Keratinocyte (primary cell): ENCODE results near the gene TNFRSF6B. TPM values are rescaled to one million over a fixed set of nuclear protein-coding genes. Genes with fewer than 3 reads are reported as not detected.
A peak's percentile ranks its signal among the peaks of the same experiment; 100 is the strongest.

Experiments
- DNase-seq: peaks from one replicate; pipeline ENCODE4 v3.0.0-alpha.2; 2011; ENCODE audit warnings: low read depth, missing footprints, low spot score
- FAIRE-seq: peaks from 2 replicates; lab custom pipeline; 2011; peaks lifted over from hg19 to GRCh38; lab: Jason Lieb, UNC
- H2AFZ ChIP-seq: 2 replicates; pipeline ENCODE4 v1.6.0; 2012; ENCODE audit warnings: low read length, control low read depth, inconsistent platforms; ENCODE audit not compliant: control insufficient read depth
- H3K27ac ChIP-seq: 2 replicates; pipeline ENCODE4 v1.5.1; 2011; ENCODE audit warnings: low read length; ENCODE audit not compliant: control insufficient read depth, insufficient read depth
- H3K27me3 ChIP-seq: 3 replicates; pipeline ENCODE4 v1.6.0; 2011; ENCODE audit warnings: low read length; ENCODE audit not compliant: control insufficient read depth, insufficient read depth; ENCODE audit errors: extremely low read depth
- H3K36me3 ChIP-seq, 2 experiments: 2 replicates in 1 of 2; 3 replicates in 1 of 2; pipeline ENCODE4 v1.5.1; 2011; ENCODE audit warnings: low read length in 2 of 2, mild to moderate bottlenecking in 1 of 2; ENCODE audit not compliant: control insufficient read depth in 2 of 2, insufficient read depth in 2 of 2; ENCODE audit errors: extremely low read depth in 1 of 2
- H3K4me1 ChIP-seq: 3 replicates; pipeline ENCODE4 v1.5.1; 2011; ENCODE audit warnings: low read length; ENCODE audit not compliant: control insufficient read depth, insufficient read depth; ENCODE audit errors: extremely low read depth
- H3K4me2 ChIP-seq: 3 replicates; pipeline ENCODE4 v1.6.0; 2011; ENCODE audit warnings: low read depth, low read length; ENCODE audit not compliant: control insufficient read depth, insufficient read depth; ENCODE audit errors: extremely low read depth
- H3K4me3 ChIP-seq, 3 experiments: fragments of 200-600 bp in 1 of 3; sonication (generic) in 1 of 3; 2 replicates in 2 of 3; 3 replicates in 1 of 3; pipeline ENCODE4 v1.5.1; 2011 to 2016; ENCODE audit warnings: low read length in 3 of 3, mild to moderate bottlenecking in 3 of 3, control low read depth in 2 of 3, inconsistent platforms in 1 of 3, low read depth in 1 of 3, mixed read lengths in 1 of 3, mixed run types in 1 of 3, moderate library complexity in 1 of 3; ENCODE audit not compliant: control insufficient read depth in 2 of 3, insufficient read depth in 2 of 3; ENCODE audit errors: extremely low read depth in 1 of 3
- H3K79me2 ChIP-seq: 2 replicates; pipeline ENCODE4 v1.6.0; 2012; ENCODE audit warnings: low read length; ENCODE audit not compliant: control insufficient read depth, insufficient read depth
- H3K9ac ChIP-seq: 3 replicates; pipeline ENCODE4 v1.6.0; 2011; ENCODE audit warnings: low read length; ENCODE audit not compliant: control insufficient read depth, insufficient read depth; ENCODE audit errors: extremely low read depth
- H3K9me1 ChIP-seq: 3 replicates; pipeline ENCODE4 v1.6.0; 2011; ENCODE audit warnings: low read length; ENCODE audit not compliant: control insufficient read depth, insufficient read depth; ENCODE audit errors: extremely low read depth
- H3K9me3 ChIP-seq: 2 replicates; pipeline ENCODE4 v1.5.1; 2012; ENCODE audit warnings: low read depth, low read length; ENCODE audit not compliant: control insufficient read depth
- H4K20me1 ChIP-seq: 3 replicates; pipeline ENCODE4 v1.6.0; 2011; ENCODE audit warnings: low read length; ENCODE audit not compliant: control insufficient read depth, insufficient read depth; ENCODE audit errors: extremely low read depth
- CTCF ChIP-seq, 3 experiments: IDR thresholded peaks in 1 of 3; conservative IDR thresholded peaks in 1 of 3; optimal IDR thresholded peaks in 1 of 3; 2 replicates in 2 of 3; 3 replicates in 1 of 3; pipeline versions ENCODE3 to v1.5.1; 2011; ENCODE audit warnings: low read length in 3 of 3, mild to moderate bottlenecking in 3 of 3, moderate library complexity in 2 of 3, control low read depth in 1 of 3, inconsistent platforms in 1 of 3; ENCODE audit not compliant: insufficient read depth in 2 of 3; ENCODE audit errors: extremely low read depth in 1 of 3
- EZH2 ChIP-seq: IDR thresholded peaks from one replicate; pipeline ENCODE4 v1.6.1; 2012; ENCODE audit warnings: inconsistent platforms, mild to moderate bottlenecking, low read length, moderate library complexity
- dilution Hi-C: fragments of 300-500 bp; cut with MboI; formaldehyde crosslinking; loops from one replicate; pipeline ENCODE4 v1.7.0; 2020; ENCODE audit warnings: low sequenced_read_pairs; ENCODE audit not compliant: extremely low pct_ligation_motif_present
- polyA plus RNA-seq, 5 experiments: library from polyadenylated mRNA; depleted of rRNA in 3 of 5; stranded (reverse) in 3 of 5; stranded (forward) in 1 of 5; unstranded in 1 of 5; fragments of >200 nt; gene quantifications; 1 replicate in 1 of 5; 2 replicates in 3 of 5; 3 replicates in 1 of 5; pipeline versions ENCODE4 v1.2.1 to v1.2.3, GENCODE V29; 2011 to 2012; ENCODE audit warnings: missing spikeins in 2 of 5, low read depth in 1 of 5, low replicate concordance in 1 of 5

The TNFRSF6B gene
- polyA plus RNA-seq, 1 donor (not counting 4 experiments of a cell fraction or from before 2014, with no cell fraction given), result 51.9 TPM

DNA sequence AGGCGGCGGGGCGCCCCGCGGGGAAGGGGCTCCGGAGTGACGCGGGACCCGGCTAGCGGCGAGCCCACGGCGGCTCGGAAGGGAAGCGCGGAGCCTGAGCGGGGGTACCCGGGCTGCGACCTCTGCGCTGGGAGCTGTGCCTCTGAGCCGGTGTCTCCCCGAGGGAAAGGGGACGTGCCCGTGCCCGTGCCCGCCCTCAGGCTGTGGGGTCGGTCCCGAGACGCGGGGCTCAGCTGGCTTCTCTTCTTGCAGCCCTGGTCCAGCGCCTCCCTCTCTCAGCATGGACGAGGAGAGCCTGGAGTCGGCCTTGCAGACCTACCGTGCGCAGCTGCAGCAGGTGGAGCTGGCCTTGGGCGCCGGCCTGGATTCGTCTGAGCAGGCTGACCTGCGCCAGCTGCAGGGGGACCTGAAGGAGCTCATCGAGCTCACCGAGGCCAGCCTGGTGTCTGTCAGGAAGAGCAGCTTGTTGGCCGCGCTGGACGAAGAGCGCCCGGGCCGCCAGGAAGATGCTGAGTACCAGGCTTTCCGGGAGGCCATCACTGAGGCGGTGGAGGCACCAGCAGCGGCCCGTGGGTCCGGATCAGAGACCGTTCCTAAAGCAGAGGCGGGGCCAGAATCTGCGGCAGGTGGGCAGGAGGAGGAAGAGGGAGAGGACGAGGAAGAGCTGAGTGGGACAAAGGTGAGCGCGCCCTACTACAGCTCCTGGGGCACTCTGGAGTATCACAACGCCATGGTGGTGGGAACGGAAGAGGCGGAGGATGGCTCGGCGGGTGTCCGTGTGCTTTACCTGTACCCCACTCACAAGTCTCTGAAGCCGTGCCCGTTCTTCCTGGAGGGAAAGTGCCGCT, 12.1 kb downstream of the TNFRSF6B start:
- no peak for DNase-seq
- Histone ChIP-seq H3K9me3 (no peaks in the 10 kb centered on the region), H3K4me1 (peaks cover 21% of the 10 kb centered on the region), H3K4me2 (peak overlapping the region; percentile 80), H3K27ac (no peak overlapping the region), H3K27me3 (no peaks in the 10 kb centered on the region), H2AFZ (no peak overlapping the region), H3K9me1 (no peaks in the 10 kb centered on the region), H3K36me3 (peaks cover 23 to 31% of the 10 kb centered on the region in 2 experiments), H3K4me3 (peak overlapping the region; percentile 77 to 81 (median 79)), H3K9ac (peak overlapping the region; percentile 85), H3K79me2 (peaks cover 77% of the 10 kb centered on the region), H4K20me1 (peaks cover 4% of the 10 kb centered on the region)
- dilution Hi-C loops, result no loop called here
- TF ChIP-seq CTCF (optimal IDR thresholded peaks at IDR 0.05 in 1 of 3, IDR thresholded peaks at IDR 0.05 in 1 of 3, conservative IDR thresholded peaks at IDR 0.05 in 1 of 3; ENCODE audit: extremely low read depth in 1 of 3, insufficient read depth in 2 of 3, low read length in 3 of 3) (no peak), EZH2 (no peak)
- no peak for FAIRE-seq

DNA sequence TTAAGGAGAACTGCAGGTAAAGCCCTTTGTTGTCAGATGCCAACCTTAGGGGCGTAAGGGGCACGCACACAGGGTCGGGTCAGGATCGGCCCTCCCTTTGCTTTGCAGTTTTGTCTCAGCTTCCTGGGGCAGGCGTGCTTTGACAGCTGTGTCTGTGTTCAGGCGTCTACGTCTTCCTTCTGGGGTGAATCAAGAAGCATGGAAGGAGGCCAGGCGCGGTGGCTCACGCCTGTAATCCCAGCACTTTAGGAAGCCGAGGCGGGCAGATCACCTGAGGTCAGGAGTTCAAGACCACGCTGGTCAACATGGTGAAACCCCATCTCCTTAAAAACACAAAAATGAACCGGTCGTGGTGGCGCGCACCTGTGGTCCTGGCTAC, 12.7 kb downstream of the TNFRSF6B start:
- H3K4me1 ChIP-seq, result peaks cover 21% of the 10 kb centered on the region
- peak overlapping the region; percentile 77 to 81 (median 79) for H3K4me3 ChIP-seq
- no peak for FAIRE-seq
- H3K36me3 ChIP-seq, result peaks cover 21 to 29% of the 10 kb centered on the region in 2 experiments
- peaks cover 82% of the 10 kb centered on the region for H3K79me2 ChIP-seq
- H3K4me2 ChIP-seq, result peak overlapping the region; percentile 80
- dilution Hi-C loops, result no loop called here
- TF ChIP-seq CTCF (optimal IDR thresholded peaks at IDR 0.05 in 1 of 3, IDR thresholded peaks at IDR 0.05 in 1 of 3, conservative IDR thresholded peaks at IDR 0.05 in 1 of 3; ENCODE audit: extremely low read depth in 1 of 3, insufficient read depth in 2 of 3, low read length in 3 of 3) (no peak), EZH2 (no peak)
- no peaks in the 10 kb centered on the region for H3K9me1 ChIP-seq
- H2AFZ ChIP-seq, result no peak overlapping the region
- H3K27me3 ChIP-seq, result no peaks in the 10 kb centered on the region
- peaks cover 4% of the 10 kb centered on the region for H4K20me1 ChIP-seq
- no peaks in the 10 kb centered on the region for H3K9me3 ChIP-seq
- H3K27ac ChIP-seq, result no peak overlapping the region
- H3K9ac ChIP-seq, result no peak overlapping the region
- DNase-seq, result no peak
